GM18507 (cell line): Measurements from ENCODE around the gene APBA3.

Source experiments
- DNase-seq: peaks from one replicate; pipeline ENCODE4 v3.0.0; 2011; ENCODE audit warnings: low read depth; ENCODE audit not compliant: insufficient read length; ENCODE audit errors: extremely low spot score
- FAIRE-seq: peaks from 2 replicates; lab custom pipeline; 2011; peaks lifted over from hg19 to GRCh38; lab: Jason Lieb, UNC

The APBA3 gene

GRCh38 chr19:3761382-3762129, at the start of gene APBA3:
TSS of gene APBA3 (minus strand) at chr19:3761692. CDS start at chr19:3760264, 1,428 bp downstream.
- DNase-seq (peak; percentile 88), FAIRE-seq (peak; percentile 89)

- no peak for FAIRE-seq
- no peak for DNase-seq
Observed at GRCh38 chr19:3810708-3811355, 49.3 kb upstream of the APBA3 start.

- DNase-seq, result no peak
- peak; percentile 80 for FAIRE-seq
Observed at GRCh38 chr19:3809881-3810707, 48.6 kb upstream of the APBA3 start.

GRCh38 chr19:3808420-3809143, 47.1 kb upstream of the APBA3 start:
- DNase-seq, result no peak
- no peak for FAIRE-seq

- no peak for DNase-seq
- FAIRE-seq, result no peak
Observed at GRCh38 chr19:3807574-3808354, 46.3 kb upstream of the APBA3 start.

- FAIRE-seq (no peak), DNase-seq (no peak)
Observed at GRCh38 chr19:3807131-3807480, 45.6 kb upstream of the APBA3 start.

GRCh38 chr19:3805859-3806258, 44.4 kb upstream of the APBA3 start:
- FAIRE-seq, result no peak
- no peak for DNase-seq

GRCh38 chr19:3804429-3804828, 42.9 kb upstream of the APBA3 start:
- DNase-seq (no peak), FAIRE-seq (no peak)

GRCh38 chr19:3803986-3804385, 42.5 kb upstream of the APBA3 start:
- FAIRE-seq (no peak), DNase-seq (no peak)

GRCh38 chr19:3803114-3803888, 41.8 kb upstream of the APBA3 start:
- no peak for DNase-seq
- FAIRE-seq, result no peak

GRCh38 chr19:3801412-3802096, 40.1 kb upstream of the APBA3 start:
- FAIRE-seq (no peak), DNase-seq (no peak)

- FAIRE-seq (no peak), DNase-seq (no peak)
Observed at GRCh38 chr19:3800996-3801395, 39.5 kb upstream of the APBA3 start.

GRCh38 chr19:3798137-3798536, 36.6 kb upstream of the APBA3 start:
- DNase-seq, result no peak
- no peak for FAIRE-seq

GRCh38 chr19:3796358-3796757, 34.9 kb upstream of the APBA3 start:
- no peak for DNase-seq
- no peak for FAIRE-seq

GRCh38 chr19:3793799-3794198, 32.3 kb upstream of the APBA3 start:
- DNase-seq, result no peak
- no peak for FAIRE-seq

- FAIRE-seq (no peak), DNase-seq (no peak)
Observed at GRCh38 chr19:3792114-3792513, 30.6 kb upstream of the APBA3 start.

- no peak for FAIRE-seq
- no peak for DNase-seq
Observed at GRCh38 chr19:3790941-3791340, 29.4 kb upstream of the APBA3 start.

GRCh38 chr19:3790209-3790734, 28.8 kb upstream of the APBA3 start:
- FAIRE-seq, result no peak

More at GRCh38 chr19:3790209-3790734, 28.8 kb upstream of the APBA3 start:
- no peak for DNase-seq
